Esophagus squamous epithelium (tissue), 5 donors: ENCODE results near the gene TNN. TPM values are rescaled to one million over a fixed set of nuclear protein-coding genes. Genes with fewer than 3 reads are reported as not detected.

Experiments
- DNase-seq: peaks from one replicate; lab custom pipeline; 2025; lab: John Stamatoyannopoulos, UW
- H3K27ac ChIP-seq, 4 donors: fragments of 200-600 bp; sonication (generic); one replicate each; pipeline ENCODE4 v1.5.1; 2016 to 2019; ENCODE audit warnings: mild to moderate bottlenecking in 1 of 4
- H3K27me3 ChIP-seq, 4 donors: fragments of 200-600 bp; sonication (generic); 1 replicate in 3 of 4; 2 replicates in 1 of 4; pipeline versions ENCODE4 v1.5.1 to v1.6.0; 2017 to 2021; ENCODE audit warnings: antibody characterized with exemption in 1 of 4
- H3K36me3 ChIP-seq, 3 donors: fragments of 200-600 bp; sonication (generic); one replicate each; pipeline ENCODE4 v1.5.1; 2016 to 2019
- H3K4me1 ChIP-seq, 3 donors: fragments of 200-600 bp; sonication (generic); one replicate each; pipeline ENCODE4 v1.5.1; 2017 to 2019
- H3K4me3 ChIP-seq, 4 donors: fragments of 200-600 bp; sonication (generic); 1 replicate in 3 of 4; 2 replicates in 1 of 4; pipeline ENCODE4 v1.5.1; 2016 to 2019; ENCODE audit warnings: mild to moderate bottlenecking in 2 of 4, moderate library complexity in 1 of 4
- H3K9me3 ChIP-seq, 3 donors: fragments of 200-600 bp; sonication (generic); one replicate each; pipeline ENCODE4 v1.5.1; 2016 to 2019
- POLR2A ChIP-seq, 4 donors: fragments of 450-650 bp; IDR thresholded peaks; one replicate each; pipeline ENCODE4 v1.6.1; 2017; ENCODE audit warnings: antibody characterized with exemption in 4 of 4, mild to moderate bottlenecking in 4 of 4, moderate library complexity in 3 of 4
- WGBS, 2 donors: methylation state at CpG; one replicate each; pipeline ENCODE4 v1.1.5; 2018; 5-methylcytosine and 5-hydroxymethylcytosine counted together
- intact Hi-C: fragments of 100-400 bp; cut with DNase I; formaldehyde crosslinking; loops from one replicate; pipeline ENCODE4 v1.15.0; 2022
- total RNA-seq, 4 donors: library from RNA; depleted of rRNA; stranded (reverse); fragments of >200 nt; gene quantifications; one replicate each; pipeline ENCODE4 v1.1.0, GENCODE V29; 2016
- TF ChIP-seq, protein P1 (sequence below), 6 experiments: fragments of 450-650 bp in 4 of 6; fragments of 200-600 bp in 2 of 6; sonication (generic) in 2 of 6; IDR thresholded peaks; one replicate each; pipeline ENCODE4 v1.5.1; 2016 to 2019; ENCODE audit warnings: antibody characterized with exemption in 6 of 6, mild to moderate bottlenecking in 4 of 6, moderate library complexity in 4 of 6
- donor health status: DM: yes; HTN: yes; CAD: no.

TNN gene
- total RNA-seq, 4 donors from 2014 or later = under 0.01 to 0.09 TPM; not detected in 2

GRCh38 chr1:175192111-175192629 lies 124.5 kb downstream of the TNN start:
- peaks cover 0 to 31% (median 0%) of the 10 kb centered on the region in 4 donors for H3K27me3 ChIP-seq
- peak overlapping the region; percentile 72 to 94 (median 90) for H3K27ac ChIP-seq
- DNase-seq = no peak
- intact Hi-C loops = no loop called here
- H3K4me3 ChIP-seq = peak overlapping the region; percentile 46 to 77 (median 66)
- TF ChIP-seq, protein P1, sequence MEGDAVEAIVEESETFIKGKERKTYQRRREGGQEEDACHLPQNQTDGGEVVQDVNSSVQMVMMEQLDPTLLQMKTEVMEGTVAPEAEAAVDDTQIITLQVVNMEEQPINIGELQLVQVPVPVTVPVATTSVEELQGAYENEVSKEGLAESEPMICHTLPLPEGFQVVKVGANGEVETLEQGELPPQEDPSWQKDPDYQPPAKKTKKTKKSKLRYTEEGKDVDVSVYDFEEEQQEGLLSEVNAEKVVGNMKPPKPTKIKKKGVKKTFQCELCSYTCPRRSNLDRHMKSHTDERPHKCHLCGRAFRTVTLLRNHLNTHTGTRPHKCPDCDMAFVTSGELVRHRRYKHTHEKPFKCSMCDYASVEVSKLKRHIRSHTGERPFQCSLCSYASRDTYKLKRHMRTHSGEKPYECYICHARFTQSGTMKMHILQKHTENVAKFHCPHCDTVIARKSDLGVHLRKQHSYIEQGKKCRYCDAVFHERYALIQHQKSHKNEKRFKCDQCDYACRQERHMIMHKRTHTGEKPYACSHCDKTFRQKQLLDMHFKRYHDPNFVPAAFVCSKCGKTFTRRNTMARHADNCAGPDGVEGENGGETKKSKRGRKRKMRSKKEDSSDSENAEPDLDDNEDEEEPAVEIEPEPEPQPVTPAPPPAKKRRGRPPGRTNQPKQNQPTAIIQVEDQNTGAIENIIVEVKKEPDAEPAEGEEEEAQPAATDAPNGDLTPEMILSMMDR (IDR thresholded peaks at IDR 0.05) = no peak
- TF ChIP-seq POLR2A (IDR thresholded peaks at IDR 0.05) = no peak
- WGBS, 2 donors = 0% methylated on average over 7 to 12 of the region's 17 CpGs
- peaks cover 9 to 95% (median 24%) of the 10 kb centered on the region in 3 donors for H3K4me1 ChIP-seq
- H3K36me3 ChIP-seq = no peaks in the 10 kb centered on the region
- H3K9me3 ChIP-seq = no peaks in the 10 kb centered on the region

DNA sequence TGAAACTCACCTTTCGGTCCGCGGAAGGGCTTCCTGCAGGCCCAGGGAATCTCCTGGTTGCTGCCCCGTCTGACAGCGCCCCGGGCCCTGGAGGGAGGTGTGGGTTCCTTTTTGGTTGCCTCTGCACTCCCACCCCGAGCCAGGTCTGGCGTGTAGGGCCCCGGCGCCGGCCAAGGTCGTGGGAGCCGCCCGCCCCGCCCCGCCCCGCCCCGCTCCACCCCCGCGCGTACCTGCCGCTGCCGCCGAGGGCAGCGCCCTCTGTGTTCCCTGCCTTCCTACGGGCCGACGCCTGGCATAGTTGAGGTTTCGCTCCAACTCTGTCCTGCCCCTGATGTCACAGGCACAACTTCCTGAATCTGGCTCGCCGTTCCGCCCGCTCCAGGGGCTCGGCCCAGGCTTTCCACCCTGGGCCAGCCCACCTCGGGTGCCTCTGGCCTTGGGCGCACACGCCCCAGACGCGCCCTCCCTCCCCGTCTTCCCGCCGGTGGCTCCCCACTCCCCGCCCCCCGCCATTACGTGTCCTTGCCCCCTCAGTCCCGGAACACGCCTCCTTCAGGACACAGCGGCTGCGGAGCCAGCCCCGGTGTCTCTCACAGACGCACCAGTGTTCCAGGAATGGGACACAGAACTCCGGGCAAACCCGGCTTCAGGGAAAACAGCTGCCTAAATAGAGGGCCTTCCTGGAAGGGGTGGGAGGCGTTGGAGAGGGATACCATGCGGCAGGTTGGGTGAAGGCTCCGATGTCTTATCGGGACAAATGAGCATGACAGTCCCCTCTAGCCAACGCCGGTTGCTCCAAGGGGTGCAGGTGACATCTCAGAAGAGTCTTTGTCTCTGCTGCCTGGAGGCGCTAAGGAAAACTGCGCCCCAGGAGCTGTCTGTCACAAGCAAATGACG lies 125.2 kb downstream of the TNN start, which contains the start of gene KIAA0040:
TSS of gene KIAA0040 (minus strand) at position 147 of the 897 bp plus-strand sequence. CDS start 31,763 bp downstream, outside the sequence.
- no peaks in the 10 kb centered on the region for H3K9me3 ChIP-seq
- peaks cover 9 to 94% (median 27%) of the 10 kb centered on the region in 3 donors for H3K4me1 ChIP-seq
- H3K27me3 ChIP-seq = peaks cover 0 to 31% (median 0%) of the 10 kb centered on the region in 4 donors
- H3K27ac ChIP-seq = peak within 1 kb of the TSS; percentile 72 to 94 (median 90)
- no peaks in the 10 kb centered on the region for H3K36me3 ChIP-seq
- DNase-seq = no peak
- peak in 2 of 4 donors; percentile 24 to 74 for TF ChIP-seq POLR2A (IDR thresholded peaks at IDR 0.05)
- TF ChIP-seq, protein P1 (IDR thresholded peaks at IDR 0.05) = peak in 1 of 6 experiments; percentile 8
- 23 to 28% methylated on average over 8 of the region's 62 CpGs for WGBS, 2 donors
- H3K4me3 ChIP-seq = peak within 1 kb of the TSS; percentile 46 to 77 (median 66)
- intact Hi-C loops = no loop called here

GRCh38 chr1:175193527-175193910 lies 125.9 kb downstream of the TNN start:
- 33 to 47% methylated on average over 3 to 4 of the region's 4 CpGs for WGBS, 2 donors
- peaks cover 8 to 96% (median 27%) of the 10 kb centered on the region in 3 donors for H3K4me1 ChIP-seq
- TF ChIP-seq POLR2A (IDR thresholded peaks at IDR 0.05) = no peak
- TF ChIP-seq, protein P1 (IDR thresholded peaks at IDR 0.05) = no peak
- H3K27ac ChIP-seq = peak overlapping the region; percentile 72 to 94 (median 90)
- no peaks in the 10 kb centered on the region for H3K36me3 ChIP-seq
- intact Hi-C loops = no loop called here
- no peak for DNase-seq
- no peaks in the 10 kb centered on the region for H3K9me3 ChIP-seq
- H3K27me3 ChIP-seq = peaks cover 0 to 36% (median 0%) of the 10 kb centered on the region in 4 donors
- H3K4me3 ChIP-seq = peak overlapping the region in 3 of 4 donors; percentile 64 to 77 (median 68)

- H3K9me3 ChIP-seq = no peaks in the 10 kb centered on the region
- TF ChIP-seq POLR2A (IDR thresholded peaks at IDR 0.05) = no peak
- TF ChIP-seq, protein P1 (IDR thresholded peaks at IDR 0.05) = no peak
- no peak overlapping the region for H3K4me3 ChIP-seq
These were observed 127.6 kb downstream of the TNN start for GRCh38 chr1:175195281-175195680.

More at GRCh38 chr1:175195281-175195680, 127.6 kb downstream of the TNN start:
- Histone ChIP-seq H3K27me3 (peaks cover 0 to 53% (median 0%) of the 10 kb centered on the region in 4 donors), H3K36me3 (no peaks in the 10 kb centered on the region), H3K27ac (peak overlapping the region in 3 of 4 donors; percentile 6 to 51 (median 12)), H3K4me1 (peaks cover 6 to 82% (median 27%) of the 10 kb centered on the region in 3 donors)
- intact Hi-C loops = no loop called here
- 0% methylated on average over 1 of the region's 1 CpG for WGBS, 2 donors
- DNase-seq = no peak
